Spleen (tissue), 11 donors: Measurements from ENCODE around the gene NYAP1. TPM values are rescaled to one million over a fixed set of nuclear protein-coding genes. Genes with fewer than 3 reads are reported as not detected.
"Not testable (repeated sequence)": the region's sequence is repeated elsewhere in the genome, so short reads cannot be mapped to it uniquely, and the experiment has no call there.

Experiments used
- DNase-seq: peaks from one replicate; pipeline ENCODE4 v3.0.0-alpha.2; 2020
- H3K27ac ChIP-seq, 8 donors: fragments of 200-600 bp; sonication (generic) in 7 of 8; 1 replicate in 4 of 8; 2 replicates in 4 of 8; pipeline versions ENCODE4 v1.5.0 to v1.8.0; 2016 to 2021; ENCODE audit warnings: inconsistent platforms in 4 of 8, mild to moderate bottlenecking in 4 of 8, moderate library complexity in 1 of 8
- H3K27me3 ChIP-seq, 7 donors: fragments of 200-600 bp; sonication (generic) in 6 of 7; replicated peaks in 1 of 7; 1 replicate in 4 of 7; 2 replicates in 3 of 7; pipeline versions ENCODE4 v1.5.0 to v1.8.0; 2016 to 2021; ENCODE audit warnings: inconsistent platforms in 3 of 7, mild to moderate bottlenecking in 1 of 7
- H3K36me3 ChIP-seq, 6 donors: fragments of 200-600 bp; sonication (generic) in 5 of 6; 1 replicate in 4 of 6; 2 replicates in 2 of 6; pipeline versions ENCODE4 v1.5.0 to v1.8.0; 2016 to 2021; ENCODE audit warnings: inconsistent platforms in 2 of 6
- H3K4me1 ChIP-seq, 6 donors: fragments of 200-600 bp; sonication (generic) in 5 of 6; 1 replicate in 3 of 6; 2 replicates in 3 of 6; pipeline versions ENCODE4 v1.5.0 to v1.8.0; 2016 to 2021; ENCODE audit warnings: inconsistent platforms in 3 of 6
- H3K4me3 ChIP-seq, 8 donors: fragments of 200-600 bp; sonication (generic) in 7 of 8; 1 replicate in 4 of 8; 2 replicates in 4 of 8; pipeline versions ENCODE4 v1.5.0 to v1.8.0; 2016 to 2021; ENCODE audit warnings: inconsistent platforms in 4 of 8, mild to moderate bottlenecking in 4 of 8, moderate library complexity in 2 of 8
- H3K9me3 ChIP-seq, 8 donors: fragments of 200-600 bp; sonication (generic) in 7 of 8; 1 replicate in 4 of 8; 2 replicates in 4 of 8; pipeline versions ENCODE4 v1.5.0 to v1.8.0; 2016 to 2021; ENCODE audit warnings: inconsistent platforms in 4 of 8
- POLR2A ChIP-seq, 3 donors: fragments of 450-650 bp; IDR thresholded peaks; one replicate each; pipeline ENCODE4 v1.5.1; 2017; ENCODE audit warnings: antibody characterized with exemption in 3 of 3, mild to moderate bottlenecking in 1 of 3
- POLR2AphosphoS5 ChIP-seq, 3 donors: sonication (generic); formaldehyde crosslinking; IDR thresholded peaks; one replicate each; pipeline ENCODE4 v1.5.1; 2017; ENCODE audit warnings: antibody characterized with exemption in 3 of 3
- WGBS, 5 donors: extraction: QIAGEN DNeasy Blood & Tissue Kit in 3 of 5; methylation state at CpG; one replicate each; pipeline versions ENCODE4 v1.1.5 to v1.1.7; 2013 to 2018; 5-methylcytosine and 5-hydroxymethylcytosine counted together
- intact Hi-C: fragments of 100-400 bp; cut with DNase I; formaldehyde crosslinking; loops from one replicate; pipeline ENCODE4 v1.15.0; 2023; ENCODE audit warnings: low total_unique reads
- polyA plus RNA-seq, 3 donors: library from polyadenylated mRNA; stranded (reverse); fragments of 200-250 nt; gene quantifications; one replicate each; pipeline ENCODE4 v1.2.1, GENCODE V29; 2013
- total RNA-seq, 7 donors: library from RNA; depleted of rRNA in 3 of 7; stranded (reverse); fragments of >200 nt in 3 of 7; fragmentation: NEBNext Ultra II Directional in 4 of 7; extraction: Animal tissue kit (Norgen Biotek cat#: 25700) in 4 of 7; gene quantifications; one replicate each; pipeline versions ENCODE4 v1.1.0 to v1.2.1, GENCODE V29; 2016 to 2021
- TF ChIP-seq, protein P1 (sequence below), 11 experiments: fragments of 200-600 bp in 7 of 11; fragments of 450-650 bp in 4 of 11; sonication (generic) in 4 of 11; IDR thresholded peaks in 8 of 11; conservative IDR thresholded peaks in 3 of 11; 1 replicate in 7 of 11; 2 replicates in 4 of 11; pipeline versions ENCODE4 v1.4.0 to v1.8.0; 2016 to 2021; ENCODE audit warnings: antibody characterized with exemption in 11 of 11, inconsistent platforms in 4 of 11, mild to moderate bottlenecking in 1 of 11
- donor health status: healthy with polysubstance abuse.
- donor health status: DM: no; HTN: no; CAD: no; lungs with moderate emphysema.
- donor health status: DM: no; HTN: no; CAD: no.
- donor health status: Bipolar disorder and iron deficiency.
- donor health status: healthy.
- donor health status: DM: no; HTN: no; CAD: no.
- donor health status: DM: yes; HTN: yes; CAD: no.

Gene NYAP1
- total and polyA plus RNA-seq, 10 donors = 0.07 to 2.1 (median 0.70) TPM; not detected in 1

- H3K27ac ChIP-seq = no peak overlapping the region
- H3K4me1 ChIP-seq = peaks cover 0 to 19% (median 18%) of the 10 kb centered on the region in 6 donors
- no peak overlapping the region for H3K4me3 ChIP-seq
- DNase-seq = no peak
- H3K9me3 ChIP-seq = no peaks in the 10 kb centered on the region
- H3K36me3 ChIP-seq = no peaks in the 10 kb centered on the region
- intact Hi-C loops = no loop called here
- 21 to 42% (median 27%) methylated on average over 1 of the region's 1 CpG for WGBS, 5 donors
- H3K27me3 ChIP-seq = no peaks in the 10 kb centered on the region
- TF ChIP-seq POLR2A (IDR thresholded peaks at IDR 0.05) (no peak), POLR2AphosphoS5 (IDR thresholded peaks at IDR 0.05) (no peak)
- TF ChIP-seq, protein P1, sequence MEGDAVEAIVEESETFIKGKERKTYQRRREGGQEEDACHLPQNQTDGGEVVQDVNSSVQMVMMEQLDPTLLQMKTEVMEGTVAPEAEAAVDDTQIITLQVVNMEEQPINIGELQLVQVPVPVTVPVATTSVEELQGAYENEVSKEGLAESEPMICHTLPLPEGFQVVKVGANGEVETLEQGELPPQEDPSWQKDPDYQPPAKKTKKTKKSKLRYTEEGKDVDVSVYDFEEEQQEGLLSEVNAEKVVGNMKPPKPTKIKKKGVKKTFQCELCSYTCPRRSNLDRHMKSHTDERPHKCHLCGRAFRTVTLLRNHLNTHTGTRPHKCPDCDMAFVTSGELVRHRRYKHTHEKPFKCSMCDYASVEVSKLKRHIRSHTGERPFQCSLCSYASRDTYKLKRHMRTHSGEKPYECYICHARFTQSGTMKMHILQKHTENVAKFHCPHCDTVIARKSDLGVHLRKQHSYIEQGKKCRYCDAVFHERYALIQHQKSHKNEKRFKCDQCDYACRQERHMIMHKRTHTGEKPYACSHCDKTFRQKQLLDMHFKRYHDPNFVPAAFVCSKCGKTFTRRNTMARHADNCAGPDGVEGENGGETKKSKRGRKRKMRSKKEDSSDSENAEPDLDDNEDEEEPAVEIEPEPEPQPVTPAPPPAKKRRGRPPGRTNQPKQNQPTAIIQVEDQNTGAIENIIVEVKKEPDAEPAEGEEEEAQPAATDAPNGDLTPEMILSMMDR (IDR thresholded peaks at IDR 0.05 in 8 of 11, conservative IDR thresholded peaks at IDR 0.05 in 3 of 11) = no peak
Observed at GRCh38 chr7:100520138-100520537, 36.4 kb downstream of the NYAP1 start.

DNA sequence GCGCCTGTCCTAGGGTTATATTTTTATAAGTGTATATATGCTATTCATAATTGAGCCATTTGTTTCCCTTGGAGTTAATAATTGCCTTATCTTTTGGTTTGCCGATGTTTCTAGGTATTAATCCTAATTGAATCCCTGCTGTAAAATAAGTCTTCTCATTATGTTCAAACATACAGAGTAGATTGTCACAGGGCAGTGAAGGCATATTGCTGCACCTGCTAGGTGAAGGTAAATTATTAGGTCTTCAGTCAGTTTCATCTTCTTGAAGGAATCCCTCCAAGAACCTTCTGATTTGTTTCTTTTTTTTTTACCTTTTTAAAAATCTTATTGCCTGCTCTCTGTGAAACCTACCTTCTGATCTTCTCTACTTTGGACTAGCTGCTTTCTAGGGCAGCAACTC, 37.3 kb downstream of the NYAP1 start:
- Histone ChIP-seq H3K27me3 (no peaks in the 10 kb centered on the region), H3K4me3 (no peak overlapping the region), H3K9me3 (no peaks in the 10 kb centered on the region), H3K36me3 (no peaks in the 10 kb centered on the region), H3K27ac (no peak overlapping the region), H3K4me1 (peaks cover 0 to 9% (median 8%) of the 10 kb centered on the region in 6 donors)
- no peak for DNase-seq
- TF ChIP-seq POLR2AphosphoS5 (IDR thresholded peaks at IDR 0.05) = no peak
- TF ChIP-seq, protein P1 (IDR thresholded peaks at IDR 0.05 in 8 of 11, conservative IDR thresholded peaks at IDR 0.05 in 3 of 11) = no peak
- no peak for TF ChIP-seq POLR2A (IDR thresholded peaks at IDR 0.05)
- intact Hi-C loops = no loop called here
- 96 to 100% (median 97%) methylated on average over 2 of the region's 2 CpGs for WGBS, 5 donors

GRCh38 chr7:100521909-100522593, 38.3 kb downstream of the NYAP1 start:
- H3K4me1 ChIP-seq, DNase-seq, H3K27me3 ChIP-seq, intact Hi-C loops, H3K4me3 ChIP-seq, H3K9me3 ChIP-seq, H3K27ac ChIP-seq, H3K36me3 ChIP-seq: not testable (repeated sequence)
- WGBS, 5 donors = 68 to 84% (median 70%) methylated on average over 2 of the region's 3 CpGs

- intact Hi-C loops, H3K27ac ChIP-seq, H3K4me3 ChIP-seq, DNase-seq, H3K27me3 ChIP-seq, H3K36me3 ChIP-seq, H3K9me3 ChIP-seq, H3K4me1 ChIP-seq: not testable (repeated sequence)
- WGBS, 5 donors = 86 to 92% (median 89%) methylated on average over 8 to 31 of the region's 34 CpGs; no CpG with 5 or more reads in 2 of the 5 donors
Observed at GRCh38 chr7:100523192-100523591, 39.5 kb downstream of the NYAP1 start.

- H3K27ac ChIP-seq, H3K4me1 ChIP-seq, DNase-seq, H3K4me3 ChIP-seq, H3K9me3 ChIP-seq, H3K36me3 ChIP-seq, H3K27me3 ChIP-seq, intact Hi-C loops: not testable (repeated sequence)
- WGBS, 5 donors = 78 to 90% (median 86%) methylated on average over 12 of the region's 12 CpGs
Observed at GRCh38 chr7:100528108-100528866, 44.6 kb downstream of the NYAP1 start.
